K562 (cell line): Measurements from ENCODE around the gene KCNK3. TPM values are rescaled to one million over a fixed set of nuclear protein-coding genes. Genes with fewer than 3 reads are reported as not detected.
A peak's percentile ranks its signal among the peaks of the same experiment; 100 is the strongest.

Source experiments
- ATAC-seq: fragments of 200-7000 bp; cut with Tn5 transposase; 3 replicates; pipeline ENCODE4 v1.9.1; 2020; ENCODE audit warnings: moderate library complexity
- BruUV-seq: library from RNA; stranded (reverse); fragments of 400-500 nt; replicated peaks from 2 replicates; lab custom pipeline; 2021; lab: Mats Ljungman, UMichigan
- CTCF ChIA-PET: fragments of 300-600 bp; formaldehyde crosslinking; extraction: SDS; loops from one replicate; lab custom pipeline; 2021; ENCODE audit warnings: low intra/inter-chr PET ratio; lab: Yijun Ruan, JAX
- POLR2A ChIA-PET: fragments of 300-600, 350-650 bp; sonication (Branson Sonifier 250); formaldehyde crosslinking; extraction: SDS; loops from one replicate; lab custom pipeline; 2021; ENCODE audit warnings: antibody characterized with exemption, inconsistent platforms; lab: Yijun Ruan, JAX
- DNase-seq, 4 experiments: peaks; one replicate each; pipeline versions ENCODE4 v3.0.0 to v3.0.0-alpha.2; 2011 to 2018; ENCODE audit warnings: low spot score in 3 of 4, mixed read lengths in 3 of 4; ENCODE audit errors: extremely low read depth in 1 of 4
- FAIRE-seq: peaks from 2 replicates; lab custom pipeline; 2011; peaks lifted over from hg19 to GRCh38; lab: Jason Lieb, UNC
- H2AFZ ChIP-seq: 2 replicates; pipeline ENCODE4 v1.6.0; 2011; ENCODE audit warnings: low read depth, low read length, control low read depth, inconsistent platforms
- H3K27ac ChIP-seq: fragments of 200-600 bp; 3 replicates; pipeline ENCODE4 v1.8.0; 2011; ENCODE audit warnings: low read depth, mild to moderate bottlenecking, control low read depth, inconsistent platforms, low read length, moderate library complexity, mixed read lengths; ENCODE audit errors: extremely low read depth
- H3K27me3 ChIP-seq, 2 experiments: fragments of 300-600 bp in 1 of 2; 2 replicates in 1 of 2; 3 replicates in 1 of 2; pipeline versions ENCODE4 v1.6.0 to v1.8.0; 2011; ENCODE audit warnings: inconsistent platforms in 2 of 2, low read length in 2 of 2, mild to moderate bottlenecking in 1 of 2, mixed read lengths in 1 of 2, moderate library complexity in 1 of 2; ENCODE audit not compliant: control insufficient read depth in 2 of 2, insufficient read depth in 2 of 2
- H3K36me3 ChIP-seq: fragments of 300-600 bp; 3 replicates; pipeline ENCODE4 v1.8.0; 2011; ENCODE audit warnings: mild to moderate bottlenecking, low read length, inconsistent platforms; ENCODE audit not compliant: control insufficient read depth, insufficient read depth
- H3K4me1 ChIP-seq, 2 experiments: fragments of 200-600 bp in 1 of 2; replicated peaks in 1 of 2; 2 replicates in 1 of 2; 3 replicates in 1 of 2; pipeline versions ENCODE4 v1.5.1 to v1.8.0; 2011; ENCODE audit warnings: inconsistent platforms in 2 of 2, low read length in 2 of 2, mild to moderate bottlenecking in 1 of 2, mixed read lengths in 1 of 2, moderate library complexity in 1 of 2; ENCODE audit not compliant: control insufficient read depth in 2 of 2, insufficient read depth in 2 of 2
- H3K4me2 ChIP-seq: 2 replicates; pipeline ENCODE4 v1.6.1; 2011; ENCODE audit warnings: low read length, control low read depth, inconsistent platforms, mixed read lengths; ENCODE audit not compliant: insufficient read depth
- H3K4me3 ChIP-seq: fragments of 200-600 bp; sonication (generic), shearing (Covaris generic); 2 replicates; pipeline ENCODE4 v1.5.1; 2016; ENCODE audit warnings: control low read depth, inconsistent platforms
- H3K79me2 ChIP-seq: fragments of 200-600 bp; 3 replicates; pipeline ENCODE4 v1.8.0; 2011; ENCODE audit warnings: low read length, inconsistent platforms; ENCODE audit not compliant: control insufficient read depth, insufficient read depth
- H3K9ac ChIP-seq, 2 experiments: 2 replicates each; pipeline versions ENCODE4 v1.6.0 to v1.6.1; 2011; ENCODE audit warnings: low read depth in 2 of 2, low read length in 2 of 2, control low read depth in 1 of 2, inconsistent platforms in 1 of 2, mild to moderate bottlenecking in 1 of 2, mixed read lengths in 1 of 2; ENCODE audit not compliant: insufficient read depth in 1 of 2
- H3K9me1 ChIP-seq: one replicate; pipeline ENCODE4 v1.6.0; 2011; ENCODE audit warnings: inconsistent platforms, mild to moderate bottlenecking, low read length, moderate library complexity; ENCODE audit not compliant: control insufficient read depth, insufficient read depth
- H3K9me3 ChIP-seq: replicated peaks from 2 replicates; pipeline ENCODE4 v1.5.1; 2011; ENCODE audit warnings: low read depth, low read length, inconsistent platforms; ENCODE audit not compliant: control insufficient read depth, insufficient read depth
- H4K20me1 ChIP-seq: replicated peaks from 2 replicates; pipeline ENCODE4 v1.6.1; 2011; ENCODE audit warnings: low read length, inconsistent platforms, mixed read lengths; ENCODE audit not compliant: control insufficient read depth, insufficient read depth
- ADNP ChIP-seq: fragments of 200-800 bp; sonication (Bioruptor generic); IDR thresholded peaks from 2 replicates; pipeline ENCODE4 v1.6.1; 2016; ENCODE audit warnings: missing genetic modification characterization, missing compliant biosample characterization
- BRD9 ChIP-seq: fragments of 450-650 bp; IDR thresholded peaks from 2 replicates; pipeline ENCODE4 v1.6.1; 2018; ENCODE audit warnings: low read depth; ENCODE audit not compliant: partially characterized antibody
- CUX1 ChIP-seq: fragments of 200-800 bp; sonication (Bioruptor generic); IDR thresholded peaks from 2 replicates; pipeline ENCODE4 v1.6.1; 2016; ENCODE audit warnings: missing genetic modification characterization, missing compliant biosample characterization
- ILK ChIP-seq: fragments of 450-650 bp; IDR thresholded peaks from 2 replicates; pipeline ENCODE4 v1.6.1; 2016; ENCODE audit warnings: missing genetic modification characterization, low read depth, mild to moderate bottlenecking, missing compliant biosample characterization, moderate library complexity, borderline replicate concordance
- IRF2 ChIP-seq: sonication (generic); formaldehyde crosslinking; IDR thresholded peaks from 2 replicates; pipeline ENCODE4 v1.8.1; 2022; ENCODE audit warnings: mild to moderate bottlenecking, missing genetic modification reagents
- KDM5B ChIP-seq: fragments of 200-600 bp; sonication (generic); IDR thresholded peaks from 2 replicates; pipeline ENCODE4 v1.6.1; 2012; ENCODE audit warnings: low read depth, mild to moderate bottlenecking, moderate library complexity, low read length, control low read depth, inconsistent platforms; ENCODE audit not compliant: insufficient replicate concordance
- MTF1 ChIP-seq: fragments of 250-450 bp; sonication (Bioruptor Pico); IDR thresholded peaks from 2 replicates; pipeline ENCODE4 v1.9.0; 2021; ENCODE audit warnings: moderate library complexity, mild to moderate bottlenecking, inconsistent platforms, borderline replicate concordance
- RFX7 ChIP-seq: fragments of 250-450 bp; sonication (Bioruptor Pico); IDR thresholded peaks from 2 replicates; pipeline ENCODE4 v1.5.1; 2021; ENCODE audit warnings: mild to moderate bottlenecking
- RNF2 ChIP-seq: sonication (generic); IDR thresholded peaks from 2 replicates; pipeline ENCODE4 v1.6.1; 2016
- SAFB2 ChIP-seq: fragments of 200-400 bp; formaldehyde crosslinking; IDR thresholded peaks from 2 replicates; pipeline ENCODE4 v1.6.1; 2018; ENCODE audit warnings: borderline replicate concordance, low read length, low read depth, moderate library complexity; ENCODE audit not compliant: severe bottlenecking
- SPI1 ChIP-seq: IDR thresholded peaks from 2 replicates; pipeline ENCODE4 v1.6.1; 2011; ENCODE audit warnings: low read depth, low read length, control low read depth, borderline replicate concordance
- ZFP36 ChIP-seq: fragments of 150-350 bp; IDR thresholded peaks from 2 replicates; pipeline ENCODE4 v1.6.1; 2018; ENCODE audit warnings: low read length, low read depth; ENCODE audit not compliant: partially characterized antibody
- ZFX ChIP-seq: sonication (generic); formaldehyde crosslinking; IDR thresholded peaks from 2 replicates; pipeline ENCODE4 v1.8.0; 2022; ENCODE audit warnings: mild to moderate bottlenecking, missing genetic modification reagents, moderate library complexity
- ZNF280B ChIP-seq: fragments of 250-450 bp; sonication (Bioruptor Pico); IDR thresholded peaks from 2 replicates; pipeline ENCODE4 v1.5.1; 2021; ENCODE audit warnings: mild to moderate bottlenecking
- WGBS: fragments of 100-300 bp; shearing (Covaris generic); methylation state at CpG from one replicate; pipeline ENCODE4 v1.1.6; 2016; ENCODE audit warnings: low coverage, mixed read lengths; ENCODE audit not compliant: insufficient coverage; ENCODE audit errors: missing lambda C conversion rate; 5-methylcytosine and 5-hydroxymethylcytosine counted together
- in situ Hi-C: fragments of 300-500 bp; cut with MboI; formaldehyde crosslinking; loops from 4 replicates; pipeline ENCODE4 v1.15.0; 2018; ENCODE audit warnings: inconsistent platforms, mixed read lengths
- intact Hi-C: fragments of 100-400 bp; cut with micrococcal nuclease; formaldehyde crosslinking; loops from 2 replicates; pipeline ENCODE4 v1.14.2; 2022
- polyA plus RNA-seq, 8 experiments: library from polyadenylated mRNA; depleted of rRNA in 4 of 8; stranded (reverse) in 5 of 8; unstranded in 3 of 8; fragments of >200 nt; fragmentation: Nextera tagmentation in 2 of 8; fragmentation: Illumina TruSeq in 1 of 8; extraction: Ambion mirVana in 2 of 8; extraction: Trizol in 1 of 8; gene quantifications; 2 replicates each; pipeline versions ENCODE4 v1.2.1 to v1.2.3, GENCODE V29; 2011 to 2014; ENCODE audit warnings: inconsistent platforms in 1 of 8, missing spikeins in 1 of 8
- total RNA-seq, 7 experiments: library from RNA; depleted of rRNA in 6 of 7; stranded (reverse); fragments of >200 nt in 6 of 7; fragmentation: Illumina TruSeq in 2 of 7; extraction: Trizol in 2 of 7; gene quantifications; 2 replicates each; pipeline versions ENCODE4 v1.2.1 to v1.2.3, GENCODE V29; 2011 to 2021; ENCODE audit warnings: low replicate concordance in 1 of 7

KCNK3 gene
- total and polyA plus RNA-seq, 9 of the 15 experiments (the other 6 are each of a cell fraction or from before 2014, with no cell fraction given), result 0.01 to 0.20 (median 0.07) TPM; not detected in 5

- Histone ChIP-seq H3K9me3 (no peaks in the 10 kb centered on the region), H3K9me1 (no peaks in the 10 kb centered on the region), H3K27me3 (0 out of 5 replicates have a peak, but pooled peaks cover 0 to 4% of the 10 kb centered on the region in 2 experiments), H3K4me3 (no peak overlapping the region), H3K79me2 (no peaks in the 10 kb centered on the region), H3K4me1 (peaks cover 6 to 22% of the 10 kb centered on the region in 2 experiments), H3K4me2 (no peak overlapping the region), H4K20me1 (no peaks in the 10 kb centered on the region), H3K36me3 (no peaks in the 10 kb centered on the region), H3K9ac (no peak overlapping the region), H2AFZ (no peak overlapping the region), H3K27ac (no peak overlapping the region)
- BruUV-seq, result no TSS peak
- no peak for DNase-seq
- FAIRE-seq, result no peak
- POLR2A ChIA-PET, result interaction anchor here (1.2 kb wide), 1 partner anchor 36 kb away, joined by 3 read pairs; no protein-coding TSS in a partner anchor
- CTCF ChIA-PET, result no interaction called here
- in situ Hi-C loops, result no loop called here
- intact Hi-C loops, result no loop called here
- WGBS, result 21% methylated on average over 6 of the region's 6 CpGs
- ATAC-seq, result no peak
- no peak for TF ChIP-seq CUX1
- no peak for TF ChIP-seq ZNF280B (CRISPR knock-in tag)
- no peak for TF ChIP-seq MTF1 (CRISPR knock-in tag)
- no peak for TF ChIP-seq ZFX (CRISPR knock-in tag)
- no peak for TF ChIP-seq RNF2
- TF ChIP-seq ZFP36, result peak; percentile 100
- no peak for TF ChIP-seq SAFB2
- TF ChIP-seq ILK (tag), result no peak
- TF ChIP-seq KDM5B, result no peak
- TF ChIP-seq IRF2, result no peak
- no peak for TF ChIP-seq ADNP (tag)
- no peak for TF ChIP-seq SPI1
- no peak for TF ChIP-seq RFX7 (CRISPR knock-in tag)
- TF ChIP-seq BRD9, result no peak
Measured at GRCh38 chr2:26718949-26719686, 26.6 kb downstream of the KCNK3 start.
